Measurements from ENCODE around the gene ZNF19.

The ZNF19 gene

DNA sequence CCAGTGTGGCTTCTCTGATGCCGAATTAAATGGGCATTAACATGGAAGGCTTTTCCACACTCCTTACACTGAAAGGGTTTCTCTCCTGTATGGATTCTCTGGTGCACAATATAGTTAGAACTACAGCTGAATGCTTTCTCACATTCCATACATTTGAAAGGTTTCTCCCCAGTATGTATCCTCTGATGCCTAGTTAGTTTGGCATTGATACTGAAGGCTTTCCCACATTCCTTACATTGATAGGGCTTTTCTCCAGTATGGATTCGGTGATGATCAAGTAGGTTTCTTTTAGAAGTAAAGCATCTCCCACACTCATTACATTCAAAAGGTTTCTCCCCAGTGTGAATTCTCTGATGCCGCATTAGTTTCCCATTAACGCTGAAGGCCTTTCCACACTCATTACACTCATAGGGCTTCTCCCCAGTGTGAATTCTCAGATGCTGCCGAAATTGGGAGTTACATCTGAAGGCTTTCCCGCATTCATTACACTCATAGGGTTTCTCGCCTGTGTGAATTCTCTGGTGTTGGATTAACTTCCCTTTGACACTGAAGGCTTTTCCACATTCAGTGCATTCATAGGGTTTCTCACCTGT, 40.8 kb downstream of the ZNF19 start:
- H3K9me3 ChIP-seq (ENCODE audit: control insufficient read depth in 1 of 2, low read length in 2 of 2): peaks cover 79 to 85% of the 10 kb centered on the region in 2 donors
- H3K27me3 ChIP-seq (ENCODE audit: control insufficient read depth in 1 of 2, insufficient read depth in 2 of 2, low read length in 2 of 2): no peaks in the 10 kb centered on the region
- H3K4me1 ChIP-seq (ENCODE audit: control insufficient read depth in 1 of 2, insufficient read depth in 2 of 2, low read length in 2 of 2): no peaks in the 10 kb centered on the region
- no peak overlapping the region for H3K9ac ChIP-seq (ENCODE audit: low read depth in 1 of 2, low read length in 2 of 2)
- no peak overlapping the region for H3K27ac ChIP-seq (ENCODE audit: low read depth, low read length)
- H3K36me3 ChIP-seq (ENCODE audit: control insufficient read depth in 1 of 2, insufficient read depth in 2 of 2, low read length in 2 of 2): peaks cover 48 to 54% of the 10 kb centered on the region in 2 donors
- H3K4me3 ChIP-seq (ENCODE audit: low read depth in 1 of 2, low read length in 2 of 2): peak overlapping the region; percentile 35 to 58

DNA sequence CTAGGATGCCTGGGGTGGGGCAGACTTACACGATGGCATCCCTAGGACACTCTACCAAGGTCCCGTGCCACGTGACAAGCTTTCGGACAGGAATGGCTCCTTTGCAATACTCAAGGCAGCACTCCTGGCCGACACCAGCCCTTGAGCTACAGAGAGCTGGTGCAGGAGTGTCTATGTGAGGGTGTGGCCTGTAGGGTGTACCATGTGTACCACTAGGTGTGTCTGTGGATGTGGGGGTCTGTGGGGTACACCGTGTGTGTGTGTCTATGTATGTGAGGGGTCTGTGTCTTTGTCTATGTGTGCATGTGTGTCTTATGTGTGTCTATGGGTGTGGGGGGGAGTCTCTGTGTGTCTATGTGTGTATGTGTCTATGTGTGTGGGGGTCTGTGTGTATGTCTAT, 45.4 kb downstream of the ZNF19 start:
- peaks cover 47 to 51% of the 10 kb centered on the region in 2 donors for H3K9me3 ChIP-seq (ENCODE audit: control insufficient read depth in 1 of 2, low read length in 2 of 2)
- no peak overlapping the region for H3K9ac ChIP-seq (ENCODE audit: low read depth in 1 of 2, low read length in 2 of 2)
- H3K27me3 ChIP-seq (ENCODE audit: control insufficient read depth in 1 of 2, insufficient read depth in 2 of 2, low read length in 2 of 2): no peaks in the 10 kb centered on the region
- H3K36me3 ChIP-seq (ENCODE audit: control insufficient read depth in 1 of 2, insufficient read depth in 2 of 2, low read length in 2 of 2): peaks cover 9% of the 10 kb centered on the region in 2 donors
- no peaks in the 10 kb centered on the region for H3K4me1 ChIP-seq (ENCODE audit: control insufficient read depth in 1 of 2, insufficient read depth in 2 of 2, low read length in 2 of 2)
- no peak overlapping the region for H3K4me3 ChIP-seq (ENCODE audit: low read depth in 1 of 2, low read length in 2 of 2)
- no peak overlapping the region for H3K27ac ChIP-seq (ENCODE audit: low read depth, low read length)

DNA sequence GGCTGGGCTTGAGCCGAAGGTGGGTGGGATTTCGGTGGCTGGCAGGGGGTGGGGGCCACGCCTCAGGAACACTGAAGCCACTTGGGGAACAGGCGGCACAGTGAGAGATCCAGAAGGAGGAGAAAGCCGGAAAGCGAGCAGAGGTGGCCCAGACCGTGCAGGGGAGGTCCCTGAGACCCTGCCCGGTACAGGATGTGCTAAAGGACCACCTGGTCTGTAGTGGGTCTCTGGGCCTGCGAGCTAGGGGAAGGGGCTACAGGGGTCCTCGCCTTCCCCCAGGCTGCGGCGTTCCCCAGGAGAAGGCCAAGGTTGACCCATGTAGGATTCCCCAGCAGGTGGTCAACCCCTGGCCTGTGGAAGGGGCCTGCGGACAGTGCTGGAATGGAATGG, 47.1 kb downstream of the ZNF19 start, which contains the start of gene TLE7:
TLE7 (minus strand) TSS at position 4 of the 390 bp plus-strand sequence. CDS start 8,730 bp downstream, outside the sequence.
- Histone ChIP-seq H3K4me1 (ENCODE audit: control insufficient read depth in 1 of 2, insufficient read depth in 2 of 2, low read length in 2 of 2) (no peaks in the 10 kb centered on the region), H3K27me3 (ENCODE audit: control insufficient read depth in 1 of 2, insufficient read depth in 2 of 2, low read length in 2 of 2) (no peaks in the 10 kb centered on the region), H3K9me3 (ENCODE audit: control insufficient read depth in 1 of 2, low read length in 2 of 2) (peaks cover 32 to 35% of the 10 kb centered on the region in 2 donors), H3K9ac (ENCODE audit: low read depth in 1 of 2, low read length in 2 of 2) (no peak within 1 kb of the TSS), H3K4me3 (ENCODE audit: low read depth in 1 of 2, low read length in 2 of 2) (no peak within 1 kb of the TSS), H3K27ac (ENCODE audit: low read depth, low read length) (no peak within 1 kb of the TSS), H3K36me3 (ENCODE audit: control insufficient read depth in 1 of 2, insufficient read depth in 2 of 2, low read length in 2 of 2) (no peaks in the 10 kb centered on the region)

DNA sequence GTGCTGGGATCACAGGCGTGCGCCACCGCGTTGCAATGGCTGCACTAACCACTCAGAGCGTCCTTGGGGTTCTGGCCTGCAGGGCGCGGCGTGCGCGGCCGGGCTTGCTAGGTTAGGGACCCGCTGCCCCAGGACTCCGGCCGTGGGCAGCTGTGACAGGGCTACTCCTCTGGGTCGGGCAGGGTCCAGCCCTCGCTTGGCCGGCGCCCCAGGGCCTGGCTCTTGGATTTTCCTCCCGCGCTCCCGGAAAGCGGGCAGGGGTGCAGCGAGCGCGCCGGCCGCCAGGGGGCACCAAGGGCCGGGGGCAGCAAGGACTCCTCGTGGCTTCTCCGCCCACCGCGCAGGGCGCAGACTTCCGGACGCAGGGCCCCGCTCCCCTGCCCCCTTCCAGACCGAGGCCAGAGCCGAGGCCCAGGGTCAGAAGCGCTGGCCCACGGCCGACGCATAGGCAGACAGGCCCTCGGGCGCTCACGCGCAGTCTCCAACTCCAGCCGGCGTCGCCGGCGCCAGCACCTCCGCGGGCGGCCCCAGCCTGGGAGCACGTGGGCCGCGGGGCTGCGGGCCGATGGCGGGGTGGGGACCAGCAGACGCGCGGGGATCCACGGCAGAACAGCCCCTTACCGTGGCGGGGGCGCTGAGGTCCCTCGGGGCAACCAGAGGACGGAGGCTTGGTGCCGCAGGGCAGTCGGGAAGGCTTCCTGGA, 47.6 kb downstream of the ZNF19 start:
- no peak overlapping the region for H3K9ac ChIP-seq (ENCODE audit: low read depth in 1 of 2, low read length in 2 of 2)
- no peaks in the 10 kb centered on the region for H3K4me1 ChIP-seq (ENCODE audit: control insufficient read depth in 1 of 2, insufficient read depth in 2 of 2, low read length in 2 of 2)
- no peak overlapping the region for H3K27ac ChIP-seq (ENCODE audit: low read depth, low read length)
- no peaks in the 10 kb centered on the region for H3K36me3 ChIP-seq (ENCODE audit: control insufficient read depth in 1 of 2, insufficient read depth in 2 of 2, low read length in 2 of 2)
- no peak overlapping the region for H3K4me3 ChIP-seq (ENCODE audit: low read depth in 1 of 2, low read length in 2 of 2)
- peaks cover 27 to 29% of the 10 kb centered on the region in 2 donors for H3K9me3 ChIP-seq (ENCODE audit: control insufficient read depth in 1 of 2, low read length in 2 of 2)
- no peaks in the 10 kb centered on the region for H3K27me3 ChIP-seq (ENCODE audit: control insufficient read depth in 1 of 2, insufficient read depth in 2 of 2, low read length in 2 of 2)

DNA sequence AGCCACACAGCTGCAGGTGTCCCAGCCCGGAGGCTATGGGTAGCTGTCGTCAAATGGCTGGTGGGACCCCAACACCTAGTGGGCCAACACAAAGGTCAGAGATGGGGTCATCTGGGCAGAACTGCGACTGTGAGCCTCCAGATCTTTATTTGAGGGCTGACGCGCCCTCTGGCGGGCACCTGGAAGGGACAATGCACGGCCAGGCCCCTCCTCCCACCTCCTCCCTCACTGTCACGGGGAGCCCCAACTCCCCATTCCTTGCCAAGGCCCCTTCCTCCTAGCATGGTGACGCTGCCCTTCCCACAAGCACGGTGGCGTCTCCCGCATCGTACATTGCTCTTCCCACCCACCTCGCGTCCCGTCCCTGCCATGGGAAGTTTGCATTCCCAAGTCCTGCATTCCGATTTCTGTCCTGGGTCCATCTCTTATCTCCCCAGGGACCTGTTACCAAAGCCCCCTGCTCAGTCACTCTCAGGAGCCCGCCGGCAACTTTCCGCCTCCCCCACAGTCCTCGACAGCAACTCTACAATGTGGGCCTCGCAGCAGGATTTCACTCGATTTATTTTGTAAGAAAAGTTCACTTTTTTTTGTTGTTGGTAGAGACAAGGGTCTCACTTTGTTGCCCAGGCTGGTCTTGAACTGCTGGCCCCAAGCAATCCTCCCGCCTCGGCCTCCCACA, 48.3 kb downstream of the ZNF19 start:
- Histone ChIP-seq H3K36me3 (ENCODE audit: control insufficient read depth in 1 of 2, insufficient read depth in 2 of 2, low read length in 2 of 2) (no peaks in the 10 kb centered on the region), H3K4me1 (ENCODE audit: control insufficient read depth in 1 of 2, insufficient read depth in 2 of 2, low read length in 2 of 2) (no peaks in the 10 kb centered on the region), H3K27me3 (ENCODE audit: control insufficient read depth in 1 of 2, insufficient read depth in 2 of 2, low read length in 2 of 2) (no peaks in the 10 kb centered on the region), H3K27ac (ENCODE audit: low read depth, low read length) (no peak overlapping the region), H3K9me3 (ENCODE audit: control insufficient read depth in 1 of 2, low read length in 2 of 2) (peaks cover 20 to 22% of the 10 kb centered on the region in 2 donors), H3K9ac (ENCODE audit: low read depth in 1 of 2, low read length in 2 of 2) (no peak overlapping the region), H3K4me3 (ENCODE audit: low read depth in 1 of 2, low read length in 2 of 2) (no peak overlapping the region)

DNA sequence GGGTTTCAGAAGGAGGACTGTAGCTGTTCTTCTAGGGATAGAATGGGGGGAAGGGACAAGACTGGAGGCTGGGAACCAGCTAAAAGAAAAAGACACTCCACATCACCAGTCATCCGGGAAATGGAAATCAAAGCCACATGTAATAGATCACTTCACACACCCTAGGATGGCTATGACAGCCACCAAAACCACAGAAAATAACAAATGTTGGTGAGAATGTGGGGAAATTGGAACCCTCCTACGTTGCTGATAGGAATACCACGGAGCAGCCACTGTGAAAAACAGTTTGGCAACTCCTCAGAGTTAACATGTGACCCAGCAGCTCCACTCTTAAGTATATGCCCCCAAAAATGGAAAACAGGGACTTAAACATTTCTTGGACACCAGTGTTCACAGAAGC, 49.6 kb downstream of the ZNF19 start:
- Histone ChIP-seq H3K27me3 (ENCODE audit: control insufficient read depth in 1 of 2, insufficient read depth in 2 of 2, low read length in 2 of 2) (no peaks in the 10 kb centered on the region), H3K4me1 (ENCODE audit: control insufficient read depth in 1 of 2, insufficient read depth in 2 of 2, low read length in 2 of 2) (no peaks in the 10 kb centered on the region), H3K27ac (ENCODE audit: low read depth, low read length) (no peak overlapping the region), H3K9ac (ENCODE audit: low read depth in 1 of 2, low read length in 2 of 2) (no peak overlapping the region), H3K9me3 (ENCODE audit: control insufficient read depth in 1 of 2, low read length in 2 of 2) (peaks cover 15% of the 10 kb centered on the region in 2 donors), H3K36me3 (ENCODE audit: control insufficient read depth in 1 of 2, insufficient read depth in 2 of 2, low read length in 2 of 2) (no peaks in the 10 kb centered on the region), H3K4me3 (ENCODE audit: low read depth in 1 of 2, low read length in 2 of 2) (no peak overlapping the region)

DNA sequence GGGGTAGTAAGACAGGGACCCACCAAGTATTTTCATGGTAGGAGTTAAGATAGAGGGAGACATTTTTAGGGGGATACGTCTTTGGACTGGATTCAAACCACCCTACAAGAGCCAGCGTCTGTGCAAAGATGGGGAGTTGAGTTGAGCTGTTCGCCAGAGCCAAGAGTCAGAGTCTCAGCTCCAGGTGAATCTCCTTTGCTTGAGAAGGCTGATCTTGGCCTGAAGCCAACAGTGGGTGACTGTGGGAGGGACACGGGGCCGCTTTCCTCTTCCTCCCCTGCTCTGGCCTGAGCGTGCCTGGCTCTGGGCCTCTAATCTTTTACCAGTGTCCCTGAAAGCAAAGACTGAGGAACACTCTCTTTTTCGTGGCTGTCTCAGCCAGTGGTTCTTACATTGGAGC, 52.7 kb downstream of the ZNF19 start:
- no peak overlapping the region for H3K9ac ChIP-seq (ENCODE audit: low read depth in 1 of 2, low read length in 2 of 2)
- H3K4me3 ChIP-seq (ENCODE audit: low read depth in 1 of 2, low read length in 2 of 2): no peak overlapping the region
- no peak overlapping the region for H3K27ac ChIP-seq (ENCODE audit: low read depth, low read length)
- no peaks in the 10 kb centered on the region for H3K36me3 ChIP-seq (ENCODE audit: control insufficient read depth in 1 of 2, insufficient read depth in 2 of 2, low read length in 2 of 2)
- no peaks in the 10 kb centered on the region for H3K9me3 ChIP-seq (ENCODE audit: control insufficient read depth in 1 of 2, low read length in 2 of 2)
- peaks cover 0 to 2% of the 10 kb centered on the region in 2 donors for H3K27me3 ChIP-seq (ENCODE audit: control insufficient read depth in 1 of 2, insufficient read depth in 2 of 2, low read length in 2 of 2)
- H3K4me1 ChIP-seq (ENCODE audit: control insufficient read depth in 1 of 2, insufficient read depth in 2 of 2, low read length in 2 of 2): no peaks in the 10 kb centered on the region

DNA sequence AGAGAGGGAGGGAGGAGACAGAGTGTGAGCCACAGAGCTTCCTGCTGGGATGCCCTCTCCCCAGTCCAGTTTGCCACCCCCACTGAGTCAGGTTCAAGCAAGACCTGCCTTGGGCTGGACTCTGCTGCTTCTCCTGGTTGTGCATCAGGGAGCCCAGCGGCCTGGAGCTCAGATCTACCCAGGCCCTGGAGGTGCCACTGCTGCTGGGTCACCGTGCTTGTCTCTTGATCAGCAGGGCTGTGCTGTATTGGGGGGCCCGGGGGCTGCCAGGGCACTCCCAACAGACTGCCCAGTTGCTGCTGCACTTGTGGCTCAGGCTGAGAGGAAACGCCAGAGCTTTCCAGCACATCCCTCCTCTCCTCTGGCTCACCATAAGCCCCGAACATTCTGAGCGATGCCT, 56.2 kb downstream of the ZNF19 start:
- H3K4me3 ChIP-seq (ENCODE audit: low read depth in 1 of 2, low read length in 2 of 2): no peak overlapping the region
- H3K36me3 ChIP-seq (ENCODE audit: control insufficient read depth in 1 of 2, insufficient read depth in 2 of 2, low read length in 2 of 2): no peaks in the 10 kb centered on the region
- peaks cover 0 to 2% of the 10 kb centered on the region in 2 donors for H3K27me3 ChIP-seq (ENCODE audit: control insufficient read depth in 1 of 2, insufficient read depth in 2 of 2, low read length in 2 of 2)
- H3K9ac ChIP-seq (ENCODE audit: low read depth in 1 of 2, low read length in 2 of 2): no peak overlapping the region
- H3K4me1 ChIP-seq (ENCODE audit: control insufficient read depth in 1 of 2, insufficient read depth in 2 of 2, low read length in 2 of 2): no peaks in the 10 kb centered on the region
- H3K27ac ChIP-seq (ENCODE audit: low read depth, low read length): no peak overlapping the region
- H3K9me3 ChIP-seq (ENCODE audit: control insufficient read depth in 1 of 2, low read length in 2 of 2): no peaks in the 10 kb centered on the region

DNA sequence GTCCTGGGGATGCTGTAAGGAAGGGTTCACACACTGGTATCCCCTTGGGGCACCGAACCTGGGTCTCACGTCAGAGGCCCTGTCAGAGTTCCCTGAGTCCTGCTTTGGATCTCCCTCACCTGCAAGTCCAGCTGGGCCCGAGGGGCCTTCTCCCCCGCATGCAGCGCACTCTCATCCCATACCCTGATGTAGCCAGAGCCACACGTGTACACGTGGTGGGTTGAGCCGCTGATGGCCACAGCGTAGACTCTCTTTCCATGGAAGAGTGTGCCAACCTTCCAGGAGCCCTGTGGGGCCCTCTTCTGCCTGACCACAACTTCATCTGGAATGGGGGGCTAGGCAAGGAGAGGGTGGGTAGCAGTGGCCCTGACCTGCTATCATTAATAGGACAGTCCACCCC, 57.1 kb downstream of the ZNF19 start:
- H3K9me3 ChIP-seq (ENCODE audit: control insufficient read depth in 1 of 2, low read length in 2 of 2): no peaks in the 10 kb centered on the region
- no peaks in the 10 kb centered on the region for H3K4me1 ChIP-seq (ENCODE audit: control insufficient read depth in 1 of 2, insufficient read depth in 2 of 2, low read length in 2 of 2)
- H3K36me3 ChIP-seq (ENCODE audit: control insufficient read depth in 1 of 2, insufficient read depth in 2 of 2, low read length in 2 of 2): no peaks in the 10 kb centered on the region
- H3K27me3 ChIP-seq (ENCODE audit: control insufficient read depth in 1 of 2, insufficient read depth in 2 of 2, low read length in 2 of 2): peaks cover 3 to 5% of the 10 kb centered on the region in 2 donors
- no peak overlapping the region for H3K9ac ChIP-seq (ENCODE audit: low read depth in 1 of 2, low read length in 2 of 2)
- no peak overlapping the region for H3K27ac ChIP-seq (ENCODE audit: low read depth, low read length)
- H3K4me3 ChIP-seq (ENCODE audit: low read depth in 1 of 2, low read length in 2 of 2): no peak overlapping the region

DNA sequence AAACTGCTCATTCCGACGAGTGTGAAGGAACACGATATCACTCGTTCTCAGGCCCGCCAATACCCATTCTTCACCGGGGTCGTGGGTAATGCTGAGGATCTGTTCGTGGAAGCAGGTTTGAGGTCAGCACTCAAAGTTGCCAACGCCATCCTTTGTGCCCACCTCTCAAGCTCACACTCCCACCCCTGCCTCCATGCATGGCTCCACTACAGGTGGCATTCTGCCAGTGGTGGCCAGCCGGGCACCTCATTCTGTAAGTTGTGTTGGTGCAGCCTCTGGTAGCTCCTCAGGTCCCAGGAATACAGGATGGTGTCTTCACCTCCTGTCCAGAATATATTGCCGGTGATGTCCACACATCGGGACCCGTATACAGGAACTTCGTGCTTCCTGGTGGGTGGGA, 57.9 kb downstream of the ZNF19 start:
- H3K36me3 ChIP-seq (ENCODE audit: control insufficient read depth in 1 of 2, insufficient read depth in 2 of 2, low read length in 2 of 2): no peaks in the 10 kb centered on the region

More for the DNA sequence above, 57.9 kb downstream of the ZNF19 start:
- H3K9me3 ChIP-seq (ENCODE audit: control insufficient read depth in 1 of 2, low read length in 2 of 2): no peaks in the 10 kb centered on the region
- no peaks in the 10 kb centered on the region for H3K4me1 ChIP-seq (ENCODE audit: control insufficient read depth in 1 of 2, insufficient read depth in 2 of 2, low read length in 2 of 2)
- no peak overlapping the region for H3K4me3 ChIP-seq (ENCODE audit: low read depth in 1 of 2, low read length in 2 of 2)
- H3K27ac ChIP-seq (ENCODE audit: low read depth, low read length): no peak overlapping the region
- no peak overlapping the region for H3K9ac ChIP-seq (ENCODE audit: low read depth in 1 of 2, low read length in 2 of 2)
- peaks cover 10% of the 10 kb centered on the region in 2 donors for H3K27me3 ChIP-seq (ENCODE audit: control insufficient read depth in 1 of 2, insufficient read depth in 2 of 2, low read length in 2 of 2)

Data from duodenal mucosa (tissue), 2 donors.